Gastrocnemius medialis (tissue), 4 donors: ENCODE results near the gene FTSJ1. TPM values are rescaled to one million over a fixed set of nuclear protein-coding genes. Genes with fewer than 3 reads are reported as not detected.
"Not testable (repeated sequence)": the region's sequence is repeated elsewhere in the genome, so short reads cannot be mapped to it uniquely, and the experiment has no call there.

Experiments used
- ATAC-seq, 2 donors: fragments of 150-250 bp; one replicate each; pipeline ENCODE4 v1.9.1; 2016
- DNase-seq, 2 donors: peaks; one replicate each; pipeline ENCODE4 v3.0.0-alpha.2; 2019
- H3K27ac ChIP-seq, 4 donors: fragments of 200-600 bp; sonication (generic); 1 replicate in 1 of 4; 2 replicates in 3 of 4; pipeline ENCODE4 v1.5.1; 2016 to 2018; ENCODE audit warnings: mild to moderate bottlenecking in 2 of 4, moderate library complexity in 1 of 4
- H3K27me3 ChIP-seq, 3 donors: fragments of 200-600 bp; sonication (generic) in 2 of 3; 1 replicate in 1 of 3; 2 replicates in 2 of 3; pipeline versions ENCODE4 v1.5.1 to v1.6.0; 2016 to 2019; ENCODE audit warnings: mild to moderate bottlenecking in 1 of 3, moderate library complexity in 1 of 3
- H3K36me3 ChIP-seq, 2 donors: fragments of 200-600 bp; sonication (generic) in 1 of 2; one replicate each; pipeline ENCODE4 v1.5.1; 2017 to 2018
- H3K4me1 ChIP-seq, 2 donors: fragments of 200-600 bp; sonication (generic) in 1 of 2; one replicate each; pipeline ENCODE4 v1.5.1; 2016 to 2017; ENCODE audit warnings: mild to moderate bottlenecking in 2 of 2
- H3K4me3 ChIP-seq, 4 donors: fragments of 200-600 bp; sonication (generic) in 3 of 4; 1 replicate in 1 of 4; 2 replicates in 3 of 4; pipeline ENCODE4 v1.5.1; 2016 to 2019; ENCODE audit warnings: mild to moderate bottlenecking in 2 of 4
- H3K9me3 ChIP-seq, 3 donors: fragments of 200-600 bp; sonication (generic) in 2 of 3; 1 replicate in 1 of 3; 2 replicates in 2 of 3; pipeline ENCODE4 v1.5.1; 2016 to 2019
- POLR2A ChIP-seq, 2 donors: fragments of 450-650 bp; IDR thresholded peaks; one replicate each; pipeline ENCODE4 v1.6.1; 2017; ENCODE audit warnings: antibody characterized with exemption in 2 of 2, mild to moderate bottlenecking in 2 of 2, moderate library complexity in 2 of 2
- in situ Hi-C, 4 donors: fragments of 200-750 bp; cut with MboI; loops; one replicate each; pipeline versions ENCODE4 v1.15.0 to v1.8.0; 2017; ENCODE audit warnings: low sequenced_read_pairs in 4 of 4
- intact Hi-C: fragments of 100-400 bp; cut with DNase I; formaldehyde crosslinking; loops from one replicate; pipeline ENCODE4 v1.15.1; 2023; ENCODE audit warnings: low total_unique reads
- total RNA-seq, 4 donors: library from RNA; depleted of rRNA; stranded (reverse); fragments of >200 nt; gene quantifications; one replicate each; pipeline versions ENCODE4 v1.1.0 to v1.2.3, GENCODE V29; 2016
- TF ChIP-seq, protein P1 (sequence below), 5 experiments: fragments of 450-650 bp in 3 of 5; fragments of 200-600 bp in 2 of 5; sonication (generic) in 2 of 5; IDR thresholded peaks in 4 of 5; conservative IDR thresholded peaks in 1 of 5; 1 replicate in 4 of 5; 2 replicates in 1 of 5; pipeline ENCODE4 v1.5.1; 2016 to 2019; ENCODE audit warnings: antibody characterized with exemption in 5 of 5, mild to moderate bottlenecking in 3 of 5, moderate library complexity in 3 of 5

Gene FTSJ1
- total RNA-seq, 4 donors from 2014 or later: 31.4 to 47.7 (median 38.2) TPM

DNA sequence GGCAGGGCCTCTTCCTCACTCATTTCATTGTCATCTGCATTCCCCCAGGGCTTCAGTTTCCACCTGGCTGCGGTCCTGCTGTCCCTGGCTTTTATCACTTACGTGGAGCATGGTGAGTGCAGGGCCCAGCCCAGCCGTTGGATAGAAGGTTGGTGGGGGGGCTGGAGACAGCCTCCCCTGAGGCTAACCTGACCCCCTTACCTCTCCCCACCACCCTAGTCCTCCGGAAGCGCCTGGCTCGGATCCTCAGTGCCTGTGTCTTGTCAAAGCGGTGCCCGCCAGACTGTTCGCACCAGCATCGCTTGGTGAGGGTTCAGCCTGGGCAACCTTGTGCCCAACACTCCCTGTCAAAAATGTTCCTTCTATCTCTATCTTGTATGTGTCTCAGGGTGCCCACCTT is 39.8 kb downstream of the FTSJ1 start:
- Histone ChIP-seq H3K27me3 (no peaks in the 10 kb centered on the region), H3K27ac (no peak overlapping the region), H3K4me1 (no peaks in the 10 kb centered on the region), H3K4me3 (no peak overlapping the region), H3K36me3 (no peaks in the 10 kb centered on the region), H3K9me3 (no peaks in the 10 kb centered on the region)
- no peak for ATAC-seq
- intact Hi-C loops: no loop called here
- no peak for DNase-seq
- TF ChIP-seq, protein P1, sequence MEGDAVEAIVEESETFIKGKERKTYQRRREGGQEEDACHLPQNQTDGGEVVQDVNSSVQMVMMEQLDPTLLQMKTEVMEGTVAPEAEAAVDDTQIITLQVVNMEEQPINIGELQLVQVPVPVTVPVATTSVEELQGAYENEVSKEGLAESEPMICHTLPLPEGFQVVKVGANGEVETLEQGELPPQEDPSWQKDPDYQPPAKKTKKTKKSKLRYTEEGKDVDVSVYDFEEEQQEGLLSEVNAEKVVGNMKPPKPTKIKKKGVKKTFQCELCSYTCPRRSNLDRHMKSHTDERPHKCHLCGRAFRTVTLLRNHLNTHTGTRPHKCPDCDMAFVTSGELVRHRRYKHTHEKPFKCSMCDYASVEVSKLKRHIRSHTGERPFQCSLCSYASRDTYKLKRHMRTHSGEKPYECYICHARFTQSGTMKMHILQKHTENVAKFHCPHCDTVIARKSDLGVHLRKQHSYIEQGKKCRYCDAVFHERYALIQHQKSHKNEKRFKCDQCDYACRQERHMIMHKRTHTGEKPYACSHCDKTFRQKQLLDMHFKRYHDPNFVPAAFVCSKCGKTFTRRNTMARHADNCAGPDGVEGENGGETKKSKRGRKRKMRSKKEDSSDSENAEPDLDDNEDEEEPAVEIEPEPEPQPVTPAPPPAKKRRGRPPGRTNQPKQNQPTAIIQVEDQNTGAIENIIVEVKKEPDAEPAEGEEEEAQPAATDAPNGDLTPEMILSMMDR (IDR thresholded peaks at IDR 0.05 in 4 of 5, conservative IDR thresholded peaks at IDR 0.05 in 1 of 5): no peak
- no peak for TF ChIP-seq POLR2A (IDR thresholded peaks at IDR 0.05)
- in situ Hi-C loops: no loop called here

DNA sequence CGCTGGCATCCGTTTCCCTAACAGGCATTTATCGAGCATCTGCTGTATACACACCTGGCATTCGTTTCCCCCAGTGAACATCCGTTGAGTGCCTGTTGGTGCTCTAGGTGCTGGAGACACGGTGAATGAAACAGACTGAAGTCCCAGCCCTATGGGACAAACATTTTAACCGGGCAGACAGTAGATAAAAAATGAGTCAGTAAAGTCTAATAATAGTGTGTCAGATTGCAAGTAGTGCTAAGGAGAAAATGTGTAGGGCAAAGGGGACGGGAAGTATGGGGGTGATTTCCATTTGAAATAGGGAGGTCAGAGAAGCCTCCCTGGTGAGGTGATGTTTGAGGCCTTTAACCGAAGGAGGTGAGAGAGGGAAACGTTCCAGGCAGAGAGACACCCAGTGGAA is 40.3 kb downstream of the FTSJ1 start:
- no peak overlapping the region for H3K27ac ChIP-seq
- DNase-seq (no peak), ATAC-seq (no peak)
- H3K36me3 ChIP-seq: no peaks in the 10 kb centered on the region
- in situ Hi-C loops: no loop called here
- no peaks in the 10 kb centered on the region for H3K4me1 ChIP-seq
- no peak overlapping the region for H3K4me3 ChIP-seq
- TF ChIP-seq, protein P1 (IDR thresholded peaks at IDR 0.05 in 4 of 5, conservative IDR thresholded peaks at IDR 0.05 in 1 of 5): no peak
- no peak for TF ChIP-seq POLR2A (IDR thresholded peaks at IDR 0.05)
- no peaks in the 10 kb centered on the region for H3K27me3 ChIP-seq
- H3K9me3 ChIP-seq: no peaks in the 10 kb centered on the region
- intact Hi-C loops: no loop called here

DNA sequence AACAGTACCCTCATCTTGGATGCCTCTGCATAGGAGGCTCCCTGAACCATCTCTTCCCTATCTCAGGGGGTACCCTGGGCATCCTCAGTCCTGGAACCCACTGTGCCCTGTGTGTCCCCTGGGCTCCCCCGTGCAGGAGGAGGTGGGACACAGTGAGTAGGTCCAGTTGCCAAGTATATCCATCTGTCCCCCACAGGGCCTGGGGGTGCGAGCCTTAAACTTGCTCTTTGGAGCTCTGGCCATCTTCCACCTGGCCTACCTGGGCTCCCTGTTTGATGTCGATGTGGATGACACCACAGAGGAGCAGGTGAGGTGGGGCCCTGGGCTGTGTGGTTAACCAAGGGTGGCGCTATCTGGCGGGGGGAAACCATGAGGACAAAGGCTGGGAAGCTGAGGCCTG is 41.0 kb downstream of the FTSJ1 start:
- ATAC-seq: no peak

GRCh38 chrX:48519481-48519880 is 43.5 kb downstream of the FTSJ1 start:
- H3K36me3 ChIP-seq, intact Hi-C loops, H3K27me3 ChIP-seq, H3K27ac ChIP-seq, H3K4me3 ChIP-seq, ATAC-seq, DNase-seq, H3K4me1 ChIP-seq, H3K9me3 ChIP-seq, in situ Hi-C loops: not testable (repeated sequence)

More for the DNA sequence above, 41.0 kb downstream of the FTSJ1 start:
- Histone ChIP-seq H3K27ac (no peak overlapping the region), H3K36me3 (no peaks in the 10 kb centered on the region), H3K4me3 (no peak overlapping the region), H3K9me3 (no peaks in the 10 kb centered on the region), H3K27me3 (no peaks in the 10 kb centered on the region), H3K4me1 (no peaks in the 10 kb centered on the region)
- intact Hi-C loops: no loop called here
- no peak for DNase-seq
- in situ Hi-C loops: no loop called here
- TF ChIP-seq, protein P1 (IDR thresholded peaks at IDR 0.05 in 4 of 5, conservative IDR thresholded peaks at IDR 0.05 in 1 of 5): no peak
- TF ChIP-seq POLR2A (IDR thresholded peaks at IDR 0.05): no peak

DNA sequence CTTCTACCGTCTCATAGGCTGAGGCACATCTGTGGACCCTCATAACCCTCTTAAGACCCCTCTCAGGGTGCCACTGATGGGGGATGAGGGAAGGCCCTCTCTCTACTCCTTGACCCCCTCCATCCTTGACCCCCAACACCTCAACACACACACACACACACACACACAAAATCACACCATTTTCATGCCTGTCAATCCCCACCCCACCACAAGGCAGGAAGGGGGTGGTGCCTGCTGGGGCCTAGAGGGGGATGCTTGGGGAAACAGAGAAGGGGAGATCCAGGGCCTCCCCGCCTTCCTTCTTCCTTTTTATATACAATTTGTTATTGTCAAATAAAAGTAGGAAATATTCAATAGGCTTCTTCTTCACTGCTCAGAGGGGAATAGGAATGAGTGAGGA is 44.5 kb downstream of the FTSJ1 start:
- DNase-seq: no peak
- no peaks in the 10 kb centered on the region for H3K27me3 ChIP-seq
- H3K4me3 ChIP-seq: no peak overlapping the region
- H3K27ac ChIP-seq: no peak overlapping the region
- peaks cover 0 to 4% of the 10 kb centered on the region in 2 donors for H3K4me1 ChIP-seq
- H3K9me3 ChIP-seq: no peaks in the 10 kb centered on the region
- no peaks in the 10 kb centered on the region for H3K36me3 ChIP-seq
- TF ChIP-seq POLR2A (IDR thresholded peaks at IDR 0.05): no peak
- TF ChIP-seq, protein P1 (IDR thresholded peaks at IDR 0.05 in 4 of 5, conservative IDR thresholded peaks at IDR 0.05 in 1 of 5): no peak
- intact Hi-C loops (loop anchor here (5.0 kb wide), 1 partner anchor 43 kb away; the partner anchor contains the start of gene FTSJ1), in situ Hi-C loops (no loop called here)
- ATAC-seq: no peak
